ENCODE data around the gene DSC3. TPM values are rescaled to one million over a fixed set of nuclear protein-coding genes. Genes with fewer than 3 reads are reported as not detected.

The DSC3 gene
- total and polyA plus RNA-seq, 2 experiments from 2014 or later, result 0.52 to 2.1 TPM

GRCh38 chr18:31044926-31045325 lies 2.4 kb upstream of the DSC3 start:
- Mint-ChIP-seq H3K4me3 (no peak overlapping the region), H3K27me3 (ENCODE audit: insufficient read depth, low read depth, poor library complexity) (peaks cover 42% of the 10 kb centered on the region), H3K4me1 (peaks cover 29% of the 10 kb centered on the region), H3K36me3 (ENCODE audit: low read depth) (no peaks in the 10 kb centered on the region; the same call in 2 of the 3 replicates), H3K9me3 (no peaks in the 10 kb centered on the region; the same call in 2 of the 3 replicates), H3K27ac (no peak overlapping the region)
- Histone ChIP-seq H4K20me1 (replicated peaks; ENCODE audit: insufficient read depth) (no peaks in the 10 kb centered on the region), H3K4me2 (no peak overlapping the region), H3K27me3 (ENCODE audit: insufficient read depth) (peaks cover 62% of the 10 kb centered on the region), H2AFZ (no peak overlapping the region), H3K79me2 (replicated peaks; ENCODE audit: insufficient read depth) (no peaks in the 10 kb centered on the region), H3K4me1 (ENCODE audit: insufficient read depth) (peaks cover 24% of the 10 kb centered on the region), H3K4me3 (no peak overlapping the region), H3K9me2 (ENCODE audit: insufficient read depth) (peaks cover 6% of the 10 kb centered on the region; the same call in 1 of the 2 replicates), H3K36me3 (ENCODE audit: insufficient read depth) (no peaks in the 10 kb centered on the region), H3F3A (replicated peaks; ENCODE audit: low read depth) (peaks cover 6% of the 10 kb centered on the region; the same call in 1 of the 2 replicates), H3K27ac (ENCODE audit: low read depth) (no peak overlapping the region)
- TF ChIP-seq REST (IDR thresholded peaks at IDR 0.05; ENCODE audit: unreplicated experiment), result no peak
- TF ChIP-seq CTCF (conservative IDR thresholded peaks at IDR 0.05; ENCODE audit: low read depth in 2 of 2), result no peak
- no peak for TF ChIP-seq EZH2phosphoT487 (IDR thresholded peaks at IDR 0.05; ENCODE audit: unreplicated experiment)
- no peak for TF ChIP-seq ZNF114 (CRISPR knock-in tag; IDR thresholded peaks at IDR 0.05)
- no peak for TF ChIP-seq ZNF462 (CRISPR knock-in tag; IDR thresholded peaks at IDR 0.05)
- TF ChIP-seq EZH2 (IDR thresholded peaks at IDR 0.05; ENCODE audit: low read depth, unreplicated experiment), result no peak
- no peak for TF ChIP-seq STAT1 (IDR thresholded peaks at IDR 0.05; ENCODE audit: unreplicated experiment)
- no peak for TF ChIP-seq POLR2AphosphoS5 (IDR thresholded peaks at IDR 0.05; ENCODE audit: low read depth)
- TF ChIP-seq ZNF331 (CRISPR knock-in tag; IDR thresholded peaks at IDR 0.05; ENCODE audit: low read depth), result no peak
- TF ChIP-seq CREB1 (CRISPR knock-in tag; IDR thresholded peaks at IDR 0.05; ENCODE audit: low read depth), result no peak
- no peak for TF ChIP-seq NANOG (IDR thresholded peaks at IDR 0.05; ENCODE audit: borderline replicate concordance)
- TF ChIP-seq JUNB (IDR thresholded peaks at IDR 0.05; ENCODE audit: unreplicated experiment), result no peak
- no peak for TF ChIP-seq ETS1 (IDR thresholded peaks at IDR 0.05)
- DNase-seq (ENCODE audit: low spot score) (no peak), ATAC-seq (no peak)

Measured in GM23338 (cell line).